K562 treated with DMSO at 1 percent for 4 hours (cell line): ENCODE results near the gene ATG13. TPM values are rescaled to one million over a fixed set of nuclear protein-coding genes. Genes with fewer than 3 reads are reported as not detected.

Source experiments
- total RNA-seq: library from RNA; unstranded; fragments of 300-600 nt; gene quantifications from 2 replicates; pipeline ENCODE4 v1.2.3, GENCODE V29; 2022; ENCODE audit not compliant: insufficient read depth

The ATG13 gene
- total RNA-seq, result 34.2 and 42.8 TPM in 2 replicates

GRCh38 chr11:46617134-46617971, at the start of gene ATG13, which contains the start of gene HARBI1:
ATG13 (plus strand) TSS chr11:46617553; CDS start chr11:46644292, 26,739 bp downstream.
HARBI1 (minus strand) TSS chr11:46617227; CDS start chr11:46616237, 990 bp downstream.

GRCh38 chr11:46593550-46594373, 23.6 kb upstream of the ATG13 start, which contains the start of gene AMBRA1:
AMBRA1 (minus strand) TSS chr11:46594023; CDS start chr11:46548380, 45,643 bp downstream.

GRCh38 chr11:46700241-46701077, 83.1 kb downstream of the ATG13 start, which contains the start of the genes ARHGAP1 and ZNF408:
ARHGAP1 (minus strand) TSS chr11:46700619; CDS start chr11:46696107, 4,512 bp downstream.
ZNF408 (plus strand) TSS chr11:46701031; CDS start chr11:46701048, 17 bp downstream.

GRCh38 chr11:46719048-46719542, 101.7 kb downstream of the ATG13 start, which contains the start of gene F2:
F2 (plus strand) TSS chr11:46719213; CDS start chr11:46719236, 23 bp downstream.

Other genes starting within 250 kb of the ATG13 start
- gene MDK, start 235.9 kb upstream of the ATG13 start, total RNA-seq, result 206 and 291 TPM in 2 replicates
- gene CHRM4, start 225.8 kb upstream of the ATG13 start, total RNA-seq, result 0.45 TPM in 1 of 2 replicates, not detected in the other
- gene AMBRA1, start 23.5 kb upstream of the ATG13 start, total RNA-seq, result 28.7 and 31.5 TPM in 2 replicates
- 5.1 and 7.3 TPM in 2 replicates for gene HARBI1, start 326 bp upstream of the ATG13 start, total RNA-seq
- 17.1 and 19.5 TPM in 2 replicates for gene ARHGAP1, start 83.1 kb downstream of the ATG13 start, total RNA-seq
- gene ZNF408, start 83.5 kb downstream of the ATG13 start, total RNA-seq, result 13.9 and 20.2 TPM in 2 replicates
- gene F2, start 101.7 kb downstream of the ATG13 start, total RNA-seq, result not detected in 2 replicates
- 55.7 and 60.6 TPM in 2 replicates for gene CKAP5, start 228.7 kb downstream of the ATG13 start, total RNA-seq